Measurements from ENCODE around the gene EPHB1. TPM values are rescaled to one million over a fixed set of nuclear protein-coding genes. Genes with fewer than 3 reads are reported as not detected.

EPHB1 gene
- total and polyA plus RNA-seq, 2 donors (not counting 3 experiments of a cell fraction or from before 2014, with no cell fraction given): 1.3 to 5.2 TPM

DNA sequence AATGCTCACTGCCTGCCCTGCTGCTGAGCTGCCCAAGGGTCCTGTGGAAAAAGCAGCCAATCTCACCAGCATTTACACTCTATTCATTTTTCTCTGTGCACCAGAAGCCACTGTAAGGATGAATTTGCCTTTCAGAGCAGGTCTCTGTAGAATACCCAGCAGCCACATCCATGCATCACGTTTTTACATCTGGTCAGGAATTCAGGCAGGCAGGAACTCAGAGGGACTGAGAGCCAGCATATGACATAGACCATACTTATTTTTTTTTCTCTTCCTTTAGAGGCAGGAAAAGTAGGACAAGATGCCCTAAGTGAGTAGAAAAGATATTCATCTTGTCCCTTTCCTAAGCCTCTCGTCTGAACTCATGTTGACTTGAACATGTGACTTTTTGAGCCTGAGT lies 292.7 kb downstream of the EPHB1 start:
- Histone ChIP-seq H3K27me3 (ENCODE audit: control insufficient read depth in 2 of 2, insufficient read depth in 2 of 2, low read length in 2 of 2) (no peaks in the 10 kb centered on the region), H3K9me1 (replicated peaks; ENCODE audit: control insufficient read depth, extremely low read depth, insufficient read depth, low read length) (no peaks in the 10 kb centered on the region), H2AFZ (ENCODE audit: low read depth, low read length) (no peak overlapping the region), H3K4me2 (ENCODE audit: insufficient read depth, low read length) (no peak overlapping the region), H3K27ac (ENCODE audit: insufficient read depth, low read depth, low read length) (no peak overlapping the region), H3K4me1 (ENCODE audit: control insufficient read depth, extremely low read depth, insufficient read depth, low read length) (no peaks in the 10 kb centered on the region), H3K79me2 (ENCODE audit: control insufficient read depth, insufficient read depth, low read length) (no peaks in the 10 kb centered on the region), H3K9me3 (replicated peaks; ENCODE audit: control insufficient read depth, insufficient read depth, low read length) (no peaks in the 10 kb centered on the region), H3K9ac (replicated peaks; ENCODE audit: extremely low read depth, insufficient read depth, low read length) (no peak overlapping the region), H3K36me3 (ENCODE audit: control insufficient read depth in 2 of 2, extremely low read depth in 1 of 2, insufficient read depth in 2 of 2, low read length in 2 of 2) (no peaks in the 10 kb centered on the region), H4K20me1 (replicated peaks; ENCODE audit: control insufficient read depth, extremely low read depth, insufficient read depth, low read length) (no peaks in the 10 kb centered on the region), H3K4me3 (replicated peaks in 1 of 3; ENCODE audit: insufficient read depth in 1 of 3, low read depth in 1 of 3, low read length in 3 of 3) (no peak overlapping the region)
- no TSS peak for BruUV-seq (replicated peaks)
- FAIRE-seq (no peak), DNase-seq (ENCODE audit: low read depth, low spot score) (no peak)
- dilution Hi-C loops (cut with MboI; ENCODE audit: extremely low pct_ligation_motif_present, low sequenced_read_pairs) (no loop called here), intact Hi-C loops (cut with micrococcal nuclease) (no loop called here)
- POLR2A ChIA-PET: no interaction called here
- CTCF ChIA-PET: no interaction called here
- TF ChIP-seq MYC (IDR thresholded peaks at IDR 0.05; ENCODE audit: low read depth, low read length) (no peak), EZH2 (IDR thresholded peaks at IDR 0.05; ENCODE audit: borderline replicate concordance, low read depth, low read length, severe bottlenecking) (no peak), FOS (IDR thresholded peaks at IDR 0.05; ENCODE audit: borderline replicate concordance, insufficient read depth, low read length) (no peak), JUN (IDR thresholded peaks at IDR 0.05; ENCODE audit: borderline replicate concordance, insufficient read depth, insufficient read length, low read depth) (no peak), GATA2 (IDR thresholded peaks at IDR 0.05; ENCODE audit: insufficient read depth, insufficient read length, low read depth, low read length) (no peak), POLR2AphosphoS5 (IDR thresholded peaks at IDR 0.05; ENCODE audit: insufficient read depth, low read depth, low read length) (no peak), POLR2A (IDR thresholded peaks at IDR 0.05; ENCODE audit: low read depth, low read length) (no peak)
- TF ChIP-seq, protein P1, sequence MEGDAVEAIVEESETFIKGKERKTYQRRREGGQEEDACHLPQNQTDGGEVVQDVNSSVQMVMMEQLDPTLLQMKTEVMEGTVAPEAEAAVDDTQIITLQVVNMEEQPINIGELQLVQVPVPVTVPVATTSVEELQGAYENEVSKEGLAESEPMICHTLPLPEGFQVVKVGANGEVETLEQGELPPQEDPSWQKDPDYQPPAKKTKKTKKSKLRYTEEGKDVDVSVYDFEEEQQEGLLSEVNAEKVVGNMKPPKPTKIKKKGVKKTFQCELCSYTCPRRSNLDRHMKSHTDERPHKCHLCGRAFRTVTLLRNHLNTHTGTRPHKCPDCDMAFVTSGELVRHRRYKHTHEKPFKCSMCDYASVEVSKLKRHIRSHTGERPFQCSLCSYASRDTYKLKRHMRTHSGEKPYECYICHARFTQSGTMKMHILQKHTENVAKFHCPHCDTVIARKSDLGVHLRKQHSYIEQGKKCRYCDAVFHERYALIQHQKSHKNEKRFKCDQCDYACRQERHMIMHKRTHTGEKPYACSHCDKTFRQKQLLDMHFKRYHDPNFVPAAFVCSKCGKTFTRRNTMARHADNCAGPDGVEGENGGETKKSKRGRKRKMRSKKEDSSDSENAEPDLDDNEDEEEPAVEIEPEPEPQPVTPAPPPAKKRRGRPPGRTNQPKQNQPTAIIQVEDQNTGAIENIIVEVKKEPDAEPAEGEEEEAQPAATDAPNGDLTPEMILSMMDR (IDR thresholded peaks at IDR 0.05; ENCODE audit: extremely low read depth in 1 of 2, insufficient read depth in 1 of 2, low read depth in 1 of 2, low read length in 2 of 2): no peak
- TF ChIP-seq, protein P2, sequence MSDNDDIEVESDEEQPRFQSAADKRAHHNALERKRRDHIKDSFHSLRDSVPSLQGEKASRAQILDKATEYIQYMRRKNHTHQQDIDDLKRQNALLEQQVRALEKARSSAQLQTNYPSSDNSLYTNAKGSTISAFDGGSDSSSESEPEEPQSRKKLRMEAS (IDR thresholded peaks at IDR 0.05; ENCODE audit: insufficient read depth, insufficient read length): no peak
